Measurements from ENCODE around the gene MYO5C.

GRCh38 chr15:52288986-52289385 lies 6.6 kb downstream of the MYO5C start:
- TF ChIP-seq CTCF (IDR thresholded peaks at IDR 0.05) (no peak), POLR2A (IDR thresholded peaks at IDR 0.05) (no peak)

Measured in esophagus squamous epithelium (tissue), 4 donors.